Measurements from ENCODE around the gene CENPT. TPM values are rescaled to one million over a fixed set of nuclear protein-coding genes. Genes with fewer than 3 reads are reported as not detected.
A peak's percentile ranks its signal among the peaks of the same experiment; 100 is the strongest.
"Not testable (repeated sequence)": the region's sequence is repeated elsewhere in the genome, so short reads cannot be mapped to it uniquely, and the experiment has no call there.

Gene CENPT
- total RNA-seq, 1 experiment from 2014 or later, result 12.0 TPM

- no peak for DNase-seq (ENCODE audit: low spot score)
Measured at GRCh38 chr16:67877064-67877463, 29.6 kb upstream of the CENPT start.

GRCh38 chr16:67874372-67874771 lies 26.9 kb upstream of the CENPT start:
- DNase-seq (ENCODE audit: low spot score), result no peak

GRCh38 chr16:67873435-67874370 lies 26.2 kb upstream of the CENPT start:
- no peak for DNase-seq (ENCODE audit: low spot score)

DNA sequence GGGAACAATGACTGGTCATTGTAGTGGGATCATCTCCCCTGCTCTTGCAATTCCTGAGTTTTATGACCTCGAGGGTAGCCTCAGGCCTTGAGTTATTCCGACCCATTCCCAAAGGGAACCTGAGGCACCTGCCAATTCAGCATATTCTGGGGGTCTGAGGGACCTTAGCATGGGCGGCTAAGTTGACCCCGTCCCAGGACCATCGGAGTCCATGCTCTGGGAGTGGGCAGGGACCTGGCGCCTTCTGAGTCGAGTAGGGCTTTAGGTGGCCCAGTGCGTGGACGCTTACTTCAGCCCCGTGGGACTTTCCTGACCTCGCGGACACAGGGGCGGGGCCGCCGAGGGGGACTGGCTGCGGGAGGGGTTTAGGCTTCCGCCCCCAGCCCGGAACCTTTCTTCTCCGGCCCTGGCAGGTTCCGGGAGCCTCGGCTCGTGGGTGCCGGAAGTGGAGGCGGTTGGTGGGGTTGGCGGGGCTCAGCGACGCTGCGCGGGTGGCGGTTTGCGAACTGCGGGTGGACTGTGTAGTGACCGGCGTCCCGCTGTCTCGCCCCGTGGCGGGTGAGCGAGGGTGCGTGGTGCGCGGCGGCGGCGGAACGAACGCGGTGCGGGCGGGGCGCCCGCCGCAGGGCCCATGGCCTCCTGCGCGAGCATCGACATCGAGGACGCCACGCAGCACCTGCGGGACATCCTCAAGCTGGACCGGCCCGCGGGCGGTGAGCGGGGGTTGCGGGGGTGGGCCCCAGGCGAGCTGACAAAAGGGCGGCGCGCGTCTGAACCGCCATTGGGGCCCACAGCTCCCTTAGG lies 25.3 kb upstream of the CENPT start, which contains the start of gene EDC4:
Gene EDC4, plus strand, starts transcription at position 422 of the 804 bp plus-strand sequence. Its CDS starts 210 bp downstream, at position 632.
- DNase-seq (ENCODE audit: low spot score), result peak; percentile 48

DNA sequence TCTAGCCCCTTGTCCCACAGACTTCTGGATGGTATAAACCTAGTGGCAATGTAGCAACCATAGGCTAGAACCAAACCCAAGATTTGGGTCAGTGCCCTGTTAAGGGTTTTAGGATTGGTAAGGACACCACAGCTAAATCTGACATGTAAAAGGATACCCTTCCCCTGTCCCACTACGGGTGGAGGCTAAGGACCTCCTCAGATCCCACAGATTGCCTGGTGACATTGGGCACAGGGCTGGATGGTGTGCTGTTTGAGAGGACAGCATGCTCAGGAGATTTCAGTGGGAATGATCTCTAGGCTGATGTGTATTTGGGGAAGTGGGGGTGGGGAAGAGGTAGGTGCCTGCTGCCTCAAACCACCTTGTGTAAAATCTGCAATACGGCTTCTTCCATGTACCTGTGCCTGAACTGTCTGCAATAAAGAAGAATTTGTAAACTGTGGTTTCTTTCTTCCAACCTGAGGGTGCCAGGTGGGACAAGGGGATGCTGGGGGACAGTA lies 24.7 kb upstream of the CENPT start:
- DNase-seq (ENCODE audit: low spot score), result no peak

DNA sequence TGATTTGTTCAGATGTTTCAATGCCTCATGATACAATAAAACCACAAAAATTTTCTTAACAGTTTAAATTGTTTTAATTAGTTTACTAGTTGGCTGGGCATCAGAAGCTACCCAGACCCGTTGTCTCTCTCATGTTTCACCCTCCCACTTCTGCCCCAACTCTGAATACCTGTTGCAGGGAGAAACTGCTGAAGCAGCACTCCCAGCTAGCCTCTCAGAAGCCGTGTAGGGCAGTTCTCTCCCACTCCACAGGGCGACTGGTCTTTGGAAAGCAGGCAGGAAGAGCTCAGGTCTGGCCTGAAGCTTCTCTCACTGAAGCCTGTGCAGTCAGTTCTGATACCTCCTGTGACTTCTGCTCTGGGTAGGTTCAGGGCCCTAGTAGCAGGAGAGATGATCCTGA lies 23.8 kb upstream of the CENPT start:
- DNase-seq (ENCODE audit: low spot score), result no peak

DNA sequence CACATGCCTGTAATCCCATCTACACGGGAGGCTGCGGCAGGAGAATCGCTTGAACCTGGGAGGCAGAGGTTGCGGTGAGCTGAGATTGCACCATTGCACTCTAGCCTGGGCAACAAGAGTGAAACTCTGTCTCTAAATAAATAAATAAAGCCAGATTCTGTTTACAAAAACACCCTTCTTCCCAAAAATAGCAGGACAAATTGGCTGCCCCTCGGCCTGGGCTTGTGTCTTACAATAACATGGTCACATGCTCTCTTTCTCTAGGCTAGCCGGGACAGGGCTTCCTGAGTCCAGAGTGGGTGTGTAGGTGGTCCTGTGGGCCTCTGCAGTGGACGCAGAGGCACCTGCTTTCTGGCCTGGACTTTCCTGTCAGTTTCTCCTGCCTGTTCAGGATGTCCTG lies 22.2 kb upstream of the CENPT start:
- DNase-seq (ENCODE audit: low spot score), result no peak

DNA sequence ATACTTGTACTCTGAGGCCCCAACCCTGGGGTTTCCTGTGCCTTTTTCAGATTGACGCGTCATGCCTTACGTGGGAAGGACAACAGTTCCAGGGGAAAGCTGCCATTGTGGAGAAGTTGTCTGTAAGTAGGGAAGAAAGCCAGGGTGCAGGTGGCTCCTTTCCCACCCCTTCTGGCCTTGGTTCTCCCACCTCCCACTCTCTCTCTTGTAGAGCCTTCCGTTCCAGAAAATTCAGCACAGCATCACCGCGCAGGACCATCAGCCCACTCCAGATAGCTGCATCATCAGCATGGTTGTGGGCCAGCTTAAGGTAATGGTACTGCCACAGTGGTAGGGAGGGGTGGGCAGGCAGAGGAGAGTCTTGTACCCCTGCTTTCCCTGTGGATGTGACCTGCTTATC lies 20.8 kb upstream of the CENPT start:
- no peak for DNase-seq (ENCODE audit: low spot score)

DNA sequence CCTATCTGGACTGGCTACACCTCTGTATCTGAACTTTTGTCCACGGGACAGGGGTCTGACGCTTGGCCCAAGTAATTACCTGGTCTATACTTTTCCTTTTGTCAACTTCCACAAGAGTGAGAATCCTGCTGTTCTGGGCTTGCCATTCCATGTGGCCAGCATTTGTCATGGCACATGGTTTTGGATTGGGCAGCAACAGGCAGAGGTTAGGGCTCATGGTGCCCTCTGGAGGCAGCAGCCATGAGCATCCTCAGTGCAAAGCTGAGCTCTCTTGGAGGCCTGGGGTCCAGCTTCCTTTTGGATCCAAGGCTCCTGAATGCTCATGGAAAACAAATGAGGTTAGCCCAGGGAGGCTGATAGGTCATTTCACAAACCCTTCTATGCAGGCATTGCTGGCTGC lies 17.8 kb upstream of the CENPT start:
- DNase-seq (ENCODE audit: low spot score), result no peak

GRCh38 chr16:67864594-67864993 lies 17.1 kb upstream of the CENPT start:
- no peak for DNase-seq (ENCODE audit: low spot score)

DNA sequence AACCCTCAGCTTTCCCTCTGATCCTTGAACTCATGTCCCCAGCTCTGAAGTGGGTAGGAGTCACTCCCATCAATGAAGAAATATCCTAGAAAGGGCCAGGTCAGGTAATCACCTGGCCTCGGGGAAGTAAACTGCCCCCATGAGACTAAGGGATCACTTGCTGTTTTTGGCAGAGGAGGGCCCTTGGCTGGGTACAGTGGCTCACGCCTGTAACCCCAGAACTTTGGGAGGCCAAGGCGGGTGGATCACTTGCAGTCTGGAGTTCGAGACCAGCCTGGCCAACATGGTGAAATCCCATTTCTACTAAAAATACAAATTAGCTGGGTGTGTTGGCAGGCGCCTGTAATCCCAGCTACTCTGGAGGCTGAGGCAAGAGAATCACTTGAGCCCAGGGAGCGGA lies 16.6 kb upstream of the CENPT start:
- DNase-seq (ENCODE audit: low spot score), result not testable (repeated sequence)

DNA sequence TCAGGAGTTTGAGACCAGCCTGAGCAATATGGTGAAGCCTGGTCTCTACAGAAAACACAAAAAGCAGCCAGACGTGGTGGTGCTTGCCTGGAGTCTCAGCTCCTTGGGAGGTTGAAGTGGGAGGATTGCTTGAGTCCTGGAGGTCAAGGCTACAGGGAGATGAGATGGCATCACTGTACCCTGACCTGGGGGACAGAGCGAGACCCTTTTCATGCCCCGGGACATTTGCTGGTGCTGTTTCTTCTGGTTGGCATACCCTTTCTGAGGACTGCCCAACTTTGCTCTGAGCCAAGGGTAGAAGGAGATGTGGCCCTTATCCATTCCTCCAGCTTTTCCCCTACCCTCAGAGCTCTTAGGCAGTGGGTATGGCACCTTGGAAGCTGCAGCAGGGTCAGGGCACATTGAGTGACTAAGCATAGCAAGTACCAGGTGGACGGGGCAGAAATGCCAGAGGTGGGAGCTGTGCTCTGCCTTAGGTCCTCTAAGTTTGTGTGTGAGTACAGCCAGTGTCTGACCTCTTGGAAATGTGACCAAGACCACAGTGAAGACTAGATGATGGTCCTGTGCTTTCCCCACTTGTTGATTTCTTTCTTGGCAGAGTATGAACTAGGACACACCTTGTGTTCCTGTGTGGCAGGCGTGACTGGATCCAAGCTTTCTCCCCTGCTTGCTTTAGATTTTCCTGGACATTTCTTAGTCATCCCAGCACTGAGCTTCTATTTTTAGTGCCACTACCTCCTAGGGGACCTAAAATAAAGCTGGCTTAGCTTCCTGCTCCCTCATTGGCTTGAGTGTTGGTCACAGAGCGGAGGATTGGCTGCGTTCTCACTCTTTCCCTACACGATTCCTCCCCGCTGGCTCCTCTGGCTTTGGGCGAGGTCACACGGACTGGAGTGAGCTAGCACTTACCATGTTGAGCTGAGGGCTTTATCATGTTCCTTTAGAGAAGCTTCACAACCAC lies 15.4 kb upstream of the CENPT start:
- no peak for DNase-seq (ENCODE audit: low spot score)

- no peak for DNase-seq (ENCODE audit: low spot score)
Measured at GRCh38 chr16:67861877-67862276, 14.4 kb upstream of the CENPT start.

- no peak for DNase-seq (ENCODE audit: low spot score)
Measured at GRCh38 chr16:67860589-67861398, 13.3 kb upstream of the CENPT start.

GRCh38 chr16:67858500-67858899 lies 11.0 kb upstream of the CENPT start:
- no peak for DNase-seq (ENCODE audit: low spot score)

DNA sequence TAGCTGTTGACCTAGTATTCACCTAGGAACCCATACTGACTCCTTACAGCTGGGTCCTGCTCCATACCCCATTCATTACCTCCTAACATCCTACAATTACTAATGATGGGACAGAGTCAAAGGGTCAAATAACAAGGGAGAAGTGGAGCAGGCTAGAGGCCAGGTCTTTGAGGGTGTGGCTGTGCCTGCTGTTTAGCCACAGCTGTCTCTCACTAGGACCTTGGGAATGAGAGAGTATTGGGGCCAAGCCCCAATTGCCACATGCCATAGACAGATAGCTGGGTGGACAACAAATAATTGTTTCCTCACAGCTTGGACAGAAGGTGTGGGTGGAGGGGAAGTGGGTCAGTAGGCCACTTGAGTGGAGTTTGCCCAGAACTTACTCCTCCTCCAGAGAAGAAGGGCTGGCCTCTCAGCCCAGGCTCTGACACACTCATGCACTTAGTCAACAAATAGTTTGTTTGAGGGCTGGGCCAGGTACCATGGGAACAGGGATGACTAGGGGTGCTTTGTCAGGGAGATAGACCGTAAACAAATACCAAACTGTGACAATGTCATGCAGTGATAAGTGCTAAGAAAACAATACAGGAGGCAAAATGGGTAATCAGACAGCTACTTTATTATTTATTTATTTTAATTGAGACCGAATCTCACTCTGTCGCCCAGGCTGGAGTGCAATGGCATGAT lies 10.2 kb upstream of the CENPT start:
- DNase-seq (ENCODE audit: low spot score), result peak; percentile 36

DNA sequence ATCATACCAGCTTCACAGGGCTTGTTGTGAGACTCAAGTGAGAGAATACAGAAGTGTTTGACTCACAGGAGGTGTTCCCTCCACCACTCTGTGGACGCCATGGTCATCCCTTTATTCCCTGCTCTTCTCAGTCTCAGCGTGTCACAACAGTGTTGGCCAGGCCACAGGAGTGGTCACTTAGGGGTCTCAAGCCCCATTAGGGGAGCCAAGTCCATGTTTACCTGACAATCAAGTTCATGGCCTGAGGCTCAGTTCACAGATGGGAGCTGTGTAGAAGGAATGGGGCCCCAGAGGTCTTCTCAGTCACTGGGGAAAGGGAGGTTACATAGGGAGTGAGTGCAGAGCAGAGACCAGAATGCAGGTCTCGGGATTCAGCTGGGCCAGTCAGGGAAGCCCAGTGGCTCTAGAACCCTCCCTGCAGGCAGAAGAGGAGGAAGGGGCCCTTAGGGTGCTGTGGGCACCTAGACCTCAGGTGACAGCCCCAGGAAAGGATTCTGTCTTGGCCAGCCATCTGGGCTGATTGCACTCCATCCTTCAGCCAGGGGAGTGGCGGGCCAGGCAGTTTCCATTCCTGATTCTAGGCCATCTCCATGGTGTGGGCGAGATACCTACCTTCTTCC lies 9.5 kb upstream of the CENPT start:
- no peak for DNase-seq (ENCODE audit: low spot score)

DNA sequence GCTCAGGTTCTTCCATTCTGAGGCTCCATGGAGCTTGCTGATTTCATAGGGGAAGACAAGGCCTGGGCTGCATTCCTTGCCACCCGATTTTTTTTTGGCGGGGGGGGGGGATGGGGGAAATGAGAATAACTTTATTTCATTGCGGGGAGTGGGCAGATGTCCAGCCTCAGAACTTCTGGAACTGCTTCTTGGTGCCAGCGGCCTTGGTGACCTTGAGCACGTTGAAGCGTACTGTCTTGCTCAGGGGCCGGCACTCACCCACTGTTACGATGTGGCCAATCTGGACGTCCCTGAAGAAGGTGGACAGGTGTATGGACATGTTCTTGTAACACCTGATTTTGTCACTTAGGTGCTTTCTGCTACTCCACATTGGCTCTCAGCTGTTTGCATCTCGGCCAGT lies 8.3 kb upstream of the CENPT start:
- DNase-seq (ENCODE audit: low spot score), result no peak

DNA sequence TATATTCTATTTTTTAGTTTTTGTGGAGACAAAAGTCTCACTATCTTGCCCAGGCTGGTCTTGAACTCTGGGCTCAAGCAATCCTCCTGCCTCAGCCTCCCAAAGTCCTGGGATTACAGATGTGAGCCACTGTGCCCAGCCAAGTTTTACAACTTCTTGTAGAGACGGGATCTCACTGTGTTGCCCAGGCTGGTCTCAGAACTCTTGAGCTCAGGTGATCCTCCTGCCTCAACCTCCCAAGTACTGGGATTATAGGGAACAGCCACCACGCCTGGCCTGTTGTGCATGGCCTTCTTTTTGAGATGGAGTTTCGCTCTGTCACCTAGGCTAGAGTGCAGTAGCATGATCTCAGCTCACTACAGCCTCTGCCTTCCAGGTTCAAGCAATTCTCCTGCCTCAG lies 6.2 kb upstream of the CENPT start:
- no peak for DNase-seq (ENCODE audit: low spot score)

All from H4 (cell line).